ENCODE results near the gene EQTN. TPM values are rescaled to one million over a fixed set of nuclear protein-coding genes. Genes with fewer than 3 reads are reported as not detected.

EQTN gene
- total and polyA plus RNA-seq, 2 of the 4 experiments (the other 2 are of a cell fraction): not detected

GRCh38 chr9:27273186-27273585 lies 23.8 kb downstream of the EQTN start:
- dilution Hi-C loops (cut with HindIII; ENCODE audit: low sequenced_read_pairs, unreplicated experiment) (no loop called here), in situ Hi-C loops (cut with MboI; ENCODE audit: low sequenced_read_pairs) (loop anchor here (10.0 kb wide), 1 partner anchor 528 kb away; no protein-coding TSS in a partner anchor), intact Hi-C loops (cut with micrococcal nuclease) (no loop called here)
- Histone ChIP-seq H3K79me1 (ENCODE audit: low read depth in 1 of 2, low read length in 2 of 2) (no peaks in the 10 kb centered on the region), H4K20me1 (ENCODE audit: insufficient read depth, low read length) (no peaks in the 10 kb centered on the region), H3K27me3 (ENCODE audit: control insufficient read depth, insufficient read depth, low read length) (no peaks in the 10 kb centered on the region), H3K18ac (ENCODE audit: low read depth, low read length) (0 out of 2 replicates have a peak overlapping the region, but pooled peaks have one; percentile 54), H2AK9ac (replicated peaks; ENCODE audit: low read depth, low read length, poor library complexity) (no peak overlapping the region), H4K5ac (ENCODE audit: low read depth, low read length) (no peak overlapping the region; the same call in 1 of the 2 replicates), H2AK5ac (ENCODE audit: low read depth, low read length) (no peak overlapping the region), H3K4me2 (ENCODE audit: low read depth, low read length) (no peak overlapping the region), H3K9me3 (ENCODE audit: control insufficient read depth, insufficient read depth, low read length) (no peaks in the 10 kb centered on the region), H2BK120ac (ENCODE audit: low read depth, low read length) (no peak overlapping the region), H3K4ac (ENCODE audit: low read depth, low read length) (no peak overlapping the region), H4K91ac (ENCODE audit: insufficient read depth, low read depth, low read length) (no peak overlapping the region), H3K4me1 (ENCODE audit: control insufficient read depth, insufficient read depth, low read length) (peaks cover 4% of the 10 kb centered on the region), H3K9me1 (ENCODE audit: insufficient read depth, low read length) (no peaks in the 10 kb centered on the region), H3K23ac (ENCODE audit: low read depth, low read length) (no peak overlapping the region), H3K14ac (replicated peaks; ENCODE audit: low read depth, low read length) (no peak overlapping the region), H3K36me3 (ENCODE audit: control insufficient read depth, insufficient read depth, low read length) (no peaks in the 10 kb centered on the region), H4K8ac (ENCODE audit: low read depth in 2 of 2, low read length in 2 of 2) (no peak overlapping the region), H2BK20ac (ENCODE audit: low read depth, low read length) (no peak overlapping the region), H3K56ac (ENCODE audit: extremely low read depth, insufficient read depth, low read length) (no peak overlapping the region), H3K9ac (ENCODE audit: low read depth, low read length) (no peak overlapping the region), H2AFZ (replicated peaks; ENCODE audit: low read length, poor library complexity) (no peak overlapping the region), H3K4me3 (ENCODE audit: insufficient read depth, low read depth, low read length) (no peak overlapping the region), H3K27ac (ENCODE audit: insufficient read depth, low read length) (no peak overlapping the region), H2BK15ac (ENCODE audit: low read depth, low read length) (no peak overlapping the region), H2BK5ac (ENCODE audit: low read depth, low read length, poor library complexity, severe bottlenecking) (no peak overlapping the region)
- no TSS peak for BruUV-seq (replicated peaks)
- CTCF ChIA-PET: interaction anchor here (0.6 kb wide), 1 partner anchor 60 kb away, joined by 3 read pairs; no protein-coding TSS in a partner anchor
- DNase-seq (no peak), ATAC-seq (ENCODE audit: low read depth) (no peak)
- POLR2A ChIA-PET (ENCODE audit: unreplicated experiment): interaction anchor here (0.6 kb wide), 1 partner anchor 401 kb away, joined by 5 read pairs; no protein-coding TSS in a partner anchor
- no peak for TF ChIP-seq ELK1 (IDR thresholded peaks at IDR 0.05; ENCODE audit: borderline replicate concordance, low read depth, low read length)
- TF ChIP-seq POLR2A (IDR thresholded peaks at IDR 0.05; ENCODE audit: low read depth, low read length): no peak
- TF ChIP-seq MXI1 (IDR thresholded peaks at IDR 0.05; ENCODE audit: borderline replicate concordance, low read depth, low read length): no peak
- TF ChIP-seq FOS (IDR thresholded peaks at IDR 0.05; ENCODE audit: low read depth, low read length): no peak
- no peak for TF ChIP-seq CEBPB (IDR thresholded peaks at IDR 0.05; ENCODE audit: low read depth, low read length)
- TF ChIP-seq SMC3 (IDR thresholded peaks at IDR 0.05; ENCODE audit: low read depth, low read length): no peak
- no peak for TF ChIP-seq CTCF (conservative IDR thresholded peaks at IDR 0.05; ENCODE audit: low read depth, low read length)
- no peak for TF ChIP-seq BHLHE40 (IDR thresholded peaks at IDR 0.05; ENCODE audit: low read depth, low read length)
- no peak for TF ChIP-seq RFX5 (IDR thresholded peaks at IDR 0.05; ENCODE audit: low read depth, low read length)
- no peak for TF ChIP-seq MAZ (IDR thresholded peaks at IDR 0.05; ENCODE audit: borderline replicate concordance, low read depth, low read length)
- TF ChIP-seq RCOR1 (IDR thresholded peaks at IDR 0.05; ENCODE audit: insufficient replicate concordance, low read length): no peak
- no peak for TF ChIP-seq CHD1 (IDR thresholded peaks at IDR 0.05; ENCODE audit: low read depth, low read length)
- no peak for TF ChIP-seq RAD21 (IDR thresholded peaks at IDR 0.05; ENCODE audit: low read length)
- TF ChIP-seq, protein P1, sequence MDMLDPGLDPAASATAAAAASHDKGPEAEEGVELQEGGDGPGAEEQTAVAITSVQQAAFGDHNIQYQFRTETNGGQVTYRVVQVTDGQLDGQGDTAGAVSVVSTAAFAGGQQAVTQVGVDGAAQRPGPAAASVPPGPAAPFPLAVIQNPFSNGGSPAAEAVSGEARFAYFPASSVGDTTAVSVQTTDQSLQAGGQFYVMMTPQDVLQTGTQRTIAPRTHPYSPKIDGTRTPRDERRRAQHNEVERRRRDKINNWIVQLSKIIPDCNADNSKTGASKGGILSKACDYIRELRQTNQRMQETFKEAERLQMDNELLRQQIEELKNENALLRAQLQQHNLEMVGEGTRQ (IDR thresholded peaks at IDR 0.05; ENCODE audit: low read depth, low read length): no peak
- no peak for TF ChIP-seq NFE2L2 (IDR thresholded peaks at IDR 0.05; ENCODE audit: low read depth, low read length)
- no peak for TF ChIP-seq MAFK (IDR thresholded peaks at IDR 0.05; ENCODE audit: low read depth, low read length)
- no CpG with 5 or more reads among the region's 1 CpG for WGBS, 2 experiments (ENCODE audit: extremely low coverage in 2 of 2, insufficient read length in 1 of 2)

Measured in IMR-90 (cell line).